A673 (cell line): ENCODE results near the gene IFT122. TPM values are rescaled to one million over a fixed set of nuclear protein-coding genes. Genes with fewer than 3 reads are reported as not detected.
"Not testable (repeated sequence)": the region's sequence is repeated elsewhere in the genome, so short reads cannot be mapped to it uniquely, and the experiment has no call there.

Experiments used
- BruUV-seq: library from RNA; stranded (reverse); fragments of 400-500 nt; replicated peaks from 2 replicates; lab custom pipeline; 2021; lab: Mats Ljungman, UMichigan
- CTCF ChIA-PET: fragments of 300-600 bp; sonication (Branson Sonifier 250); formaldehyde crosslinking; loops from one replicate; lab custom pipeline; 2022; ENCODE audit warnings: antibody characterized with exemption; lab: Charles Lee
- POLR2A ChIA-PET: fragments of 300-600 bp; sonication (Branson Sonifier 250); formaldehyde crosslinking; loops from one replicate; lab custom pipeline; 2022; ENCODE audit warnings: antibody characterized with exemption; ENCODE audit not compliant: low non-redundant PET; lab: Charles Lee
- DNase-seq: peaks from one replicate; pipeline ENCODE4 v3.0.0-alpha.2; 2015; ENCODE audit warnings: low spot score
- H3K27ac ChIP-seq: fragments of 200-600 bp; sonication (generic); 2 replicates; pipeline ENCODE4 v1.5.1; 2016; ENCODE audit warnings: mixed run types, low read depth, mild to moderate bottlenecking, mixed read lengths, antibody characterized with exemption, low read length; ENCODE audit not compliant: poor library complexity, severe bottlenecking
- H3K27me3 ChIP-seq: fragments of 200-600 bp; sonication (generic); replicated peaks from 2 replicates; pipeline ENCODE4 v1.6.1; 2017; ENCODE audit warnings: mixed run types, low read depth, mild to moderate bottlenecking, mixed read lengths, antibody characterized with exemption, low read length; ENCODE audit not compliant: insufficient read depth, poor library complexity
- H3K36me3 ChIP-seq: fragments of 200-600 bp; sonication (generic); 2 replicates; pipeline ENCODE4 v1.6.1; 2016; ENCODE audit warnings: mixed run types, mild to moderate bottlenecking, mixed read lengths, antibody characterized with exemption, low read length; ENCODE audit not compliant: insufficient read depth, poor library complexity, severe bottlenecking
- H3K4me1 ChIP-seq: fragments of 200-600 bp; sonication (generic); 2 replicates; pipeline ENCODE4 v1.6.1; 2017; ENCODE audit warnings: mixed run types, mild to moderate bottlenecking, mixed read lengths, antibody characterized with exemption, low read length; ENCODE audit not compliant: insufficient read depth, poor library complexity, severe bottlenecking
- H3K4me3 ChIP-seq: fragments of 200-600 bp; sonication (generic); 2 replicates; pipeline ENCODE4 v1.5.1; 2016; ENCODE audit warnings: low read depth, mixed run types, mild to moderate bottlenecking, mixed read lengths, low read length; ENCODE audit not compliant: poor library complexity, severe bottlenecking
- H3K9me3 ChIP-seq: fragments of 200-600 bp; sonication (generic); 2 replicates; pipeline ENCODE4 v1.6.1; 2016; ENCODE audit warnings: mixed run types, low read depth, mild to moderate bottlenecking, mixed read lengths, antibody characterized with exemption, low read length; ENCODE audit not compliant: poor library complexity, severe bottlenecking
- CTCF ChIP-seq: fragments of 300-800, 200-600 bp; sonication (generic); conservative IDR thresholded peaks from 2 replicates; pipeline ENCODE4 v1.5.1; 2017; ENCODE audit warnings: low read depth, mild to moderate bottlenecking, antibody characterized with exemption, low read length, moderate library complexity, mixed read lengths
- EZH2 ChIP-seq: fragments of 200-600 bp; sonication (generic); IDR thresholded peaks from 2 replicates; pipeline ENCODE4 v1.6.1; 2017; ENCODE audit warnings: borderline replicate concordance, low read depth, mild to moderate bottlenecking, mixed read lengths, antibody characterized with exemption, low read length; ENCODE audit not compliant: poor library complexity, severe bottlenecking
- intact Hi-C: fragments of 100-400 bp; cut with micrococcal nuclease; formaldehyde crosslinking; loops from one replicate; pipeline ENCODE4 v1.10.0; 2022; ENCODE audit not compliant: unreplicated experiment
- total RNA-seq: library from RNA; stranded (reverse); gene quantifications from 2 replicates; pipeline ENCODE4 v1.2.3, GENCODE V29; 2021

Gene IFT122
- total RNA-seq, 1 experiment from 2014 or later = 48.2 TPM

- TF ChIP-seq EZH2 = no peak
- TF ChIP-seq CTCF = no peak
- Histone ChIP-seq H3K36me3 (peaks cover 21% of the 10 kb centered on the region), H3K27me3 (no peaks in the 10 kb centered on the region), H3K4me1 (no peaks in the 10 kb centered on the region), H3K27ac (no peak overlapping the region), H3K4me3 (no peak overlapping the region), H3K9me3 (no peaks in the 10 kb centered on the region)
- DNase-seq = no peak
- POLR2A ChIA-PET = no interaction called here
- intact Hi-C loops = loop anchor here (10.0 kb wide), 1 partner anchor 613 kb away; no protein-coding TSS in a partner anchor
- CTCF ChIA-PET = no interaction called here
- no TSS peak for BruUV-seq
These were observed 41.8 kb downstream of the IFT122 start for GRCh38 chr3:129481766-129482332.

DNA sequence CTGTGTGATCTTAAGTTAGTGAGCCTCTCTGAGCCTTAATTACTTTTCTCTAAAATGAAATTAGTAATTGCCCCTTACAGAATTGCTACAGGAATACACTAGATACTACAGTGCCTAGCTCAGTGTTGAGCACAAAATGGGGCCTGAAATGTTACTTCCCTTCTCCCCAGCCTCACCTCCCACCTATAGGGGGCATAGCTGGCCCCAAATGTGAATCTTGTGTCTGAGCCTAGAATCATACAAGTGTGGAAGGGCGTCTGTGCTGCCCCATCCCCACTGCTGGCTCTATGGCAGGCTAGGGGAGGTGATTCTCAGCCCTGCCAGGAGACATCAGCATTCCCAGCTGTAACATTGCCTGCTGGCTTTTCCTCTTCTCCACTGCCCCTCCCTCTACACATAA lies 42.7 kb downstream of the IFT122 start:
- intact Hi-C loops = loop anchor here (10.0 kb wide), 1 partner anchor 612 kb away; no protein-coding TSS in a partner anchor
- peak; percentile 24 for DNase-seq
- H3K36me3 ChIP-seq = peaks cover 17% of the 10 kb centered on the region
- TF ChIP-seq CTCF (peak; percentile 43), EZH2 (no peak)
- H3K27ac ChIP-seq = no peak overlapping the region
- no peak overlapping the region for H3K4me3 ChIP-seq
- ChIA-PET CTCF (no interaction called here), POLR2A (interaction anchor here (0.5 kb wide), 1 partner anchor 74 kb away, joined by 3 read pairs; no protein-coding TSS in a partner anchor)
- no peaks in the 10 kb centered on the region for H3K9me3 ChIP-seq
- H3K4me1 ChIP-seq = no peaks in the 10 kb centered on the region
- no peaks in the 10 kb centered on the region for H3K27me3 ChIP-seq
- BruUV-seq = no TSS peak

- TF ChIP-seq EZH2 (no peak), CTCF (no peak)
- no peaks in the 10 kb centered on the region for H3K27me3 ChIP-seq
- intact Hi-C loops = loop anchor here (10.0 kb wide), 1 partner anchor 611 kb away; no protein-coding TSS in a partner anchor
- ChIA-PET CTCF (no interaction called here), POLR2A (no interaction called here)
- H3K36me3 ChIP-seq = peaks cover 13% of the 10 kb centered on the region
- no peak for DNase-seq
- BruUV-seq = no TSS peak
- H3K27ac ChIP-seq = no peak overlapping the region
- H3K9me3 ChIP-seq = no peaks in the 10 kb centered on the region
- H3K4me3 ChIP-seq = no peak overlapping the region
- no peaks in the 10 kb centered on the region for H3K4me1 ChIP-seq
These were observed 43.8 kb downstream of the IFT122 start for GRCh38 chr3:129483870-129484269.

DNA sequence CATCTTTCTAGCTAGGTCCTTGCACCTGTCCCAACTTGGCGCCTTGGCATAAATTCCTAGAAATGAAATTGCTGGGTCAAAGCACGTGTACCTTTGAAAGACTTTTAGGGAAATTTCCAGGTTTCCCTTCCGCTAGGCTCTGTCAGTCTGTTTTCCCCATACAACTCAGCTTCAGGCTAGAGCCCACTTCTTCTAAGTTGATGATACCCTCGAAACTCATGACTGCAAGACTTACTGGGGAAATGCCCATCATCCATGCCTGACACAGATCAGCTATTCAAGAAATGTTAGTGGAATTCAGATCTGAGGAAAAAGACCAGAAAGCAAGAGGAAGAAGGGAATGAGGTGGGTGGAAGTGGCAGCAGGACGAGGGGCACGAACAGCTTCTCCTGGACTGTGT lies 45.1 kb downstream of the IFT122 start:
- intact Hi-C loops = loop anchor here (10.0 kb wide), 1 partner anchor 610 kb away; no protein-coding TSS in a partner anchor
- H3K9me3 ChIP-seq, DNase-seq, CTCF ChIA-PET, H3K4me3 ChIP-seq, H3K27ac ChIP-seq, H3K27me3 ChIP-seq, H3K4me1 ChIP-seq, BruUV-seq, POLR2A ChIA-PET, H3K36me3 ChIP-seq: not testable (repeated sequence)
